Measurements from ENCODE around the gene BBS9.
"Not testable (repeated sequence)": the region's sequence is repeated elsewhere in the genome, so short reads cannot be mapped to it uniquely, and the experiment has no call there.

The BBS9 gene

DNA sequence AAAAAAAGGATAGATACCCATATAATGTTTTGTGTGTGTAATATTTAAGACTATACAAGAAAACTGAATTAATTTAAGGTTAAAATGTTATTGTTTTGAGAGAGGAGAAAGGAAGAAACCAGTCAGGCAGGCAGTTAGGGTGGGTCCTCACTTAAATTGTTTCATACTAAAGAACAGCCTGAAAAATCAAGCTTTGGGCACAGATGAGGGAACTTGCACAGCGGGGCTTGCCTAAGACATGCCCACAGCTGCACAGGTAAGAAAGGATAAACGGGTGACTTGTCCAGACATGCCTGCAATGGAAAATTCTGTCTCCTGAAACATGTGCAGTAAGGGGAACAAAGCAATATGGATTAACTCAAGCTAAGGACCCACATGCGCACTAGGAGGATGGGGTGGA is 158.4 kb downstream of the BBS9 start:
- DNase-seq: no peak

DNA sequence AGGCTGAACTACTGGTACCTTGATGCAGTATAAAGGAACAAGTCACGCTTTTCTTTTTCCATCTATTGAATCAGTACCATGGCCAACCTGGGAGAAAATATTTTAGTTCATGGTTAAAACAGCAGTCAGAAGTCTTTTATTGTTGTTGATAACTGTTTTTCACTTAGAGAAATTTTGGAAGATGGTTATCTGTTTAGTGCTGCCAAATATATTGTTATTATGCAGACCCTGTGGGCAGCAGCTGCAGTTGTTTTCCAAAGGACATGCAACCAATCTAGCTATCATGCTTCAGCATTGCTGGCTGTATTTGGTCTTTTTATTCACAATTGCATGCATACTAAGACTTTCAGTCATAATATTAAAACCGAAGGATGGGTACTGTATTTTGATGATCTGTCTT is 169.5 kb downstream of the BBS9 start:
- no peak for DNase-seq

DNA sequence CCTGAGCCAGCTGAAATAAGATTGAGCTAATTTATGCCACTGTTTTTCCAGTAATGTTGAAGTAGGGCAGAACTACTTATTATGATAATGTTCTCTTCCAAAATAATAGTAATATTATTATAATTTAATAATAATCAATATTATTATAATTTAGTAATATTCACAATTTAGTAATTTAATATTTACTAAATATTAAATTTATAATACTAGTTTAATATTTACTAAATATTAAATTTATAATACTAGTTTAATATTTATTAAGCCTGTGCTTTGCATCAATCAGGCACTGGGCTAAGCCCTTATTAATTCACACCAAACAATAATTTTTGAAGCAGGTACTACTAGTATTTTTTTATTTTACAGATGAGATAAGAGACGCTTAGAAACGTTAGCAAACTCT is 170.1 kb downstream of the BBS9 start:
- no peak for DNase-seq

DNA sequence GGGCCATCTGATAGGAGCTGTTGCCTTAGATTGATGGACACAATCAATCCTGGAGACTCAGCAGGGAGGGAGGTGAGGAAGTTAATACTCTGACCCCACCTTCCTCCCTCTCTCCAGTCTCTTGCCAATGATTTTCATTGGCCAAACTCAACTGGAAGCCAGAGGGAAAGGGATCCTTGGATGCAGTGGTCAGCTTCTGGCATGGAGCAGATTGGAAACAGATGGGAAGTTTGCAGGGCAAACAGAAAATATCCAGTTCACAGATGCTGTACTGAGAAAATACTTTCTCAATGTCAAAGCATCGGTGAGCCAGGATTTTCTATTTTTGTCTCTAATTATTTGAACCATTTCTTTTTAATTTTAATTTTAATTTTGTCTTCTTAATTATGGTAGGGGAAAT is 170.8 kb downstream of the BBS9 start:
- no peak for DNase-seq

DNA sequence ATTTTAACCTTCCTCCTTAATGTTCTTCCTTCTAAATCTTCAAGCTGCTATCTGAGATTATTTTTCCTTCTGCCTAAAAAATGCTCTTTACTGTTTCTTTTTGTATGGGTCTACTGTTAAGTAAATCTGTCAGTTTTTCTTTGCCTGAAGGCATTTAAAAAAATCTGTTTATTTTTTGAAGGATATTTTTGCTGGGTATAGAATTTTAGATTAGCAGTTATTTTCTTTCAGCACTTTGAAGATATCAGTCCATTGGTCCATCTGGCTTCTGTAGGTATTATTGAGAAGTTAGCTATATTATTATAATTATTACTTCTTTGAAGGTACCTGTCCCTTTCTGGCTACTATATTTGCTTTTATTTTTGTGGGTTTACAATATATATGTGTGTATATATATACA is 171.4 kb downstream of the BBS9 start:
- no peak for DNase-seq

DNA sequence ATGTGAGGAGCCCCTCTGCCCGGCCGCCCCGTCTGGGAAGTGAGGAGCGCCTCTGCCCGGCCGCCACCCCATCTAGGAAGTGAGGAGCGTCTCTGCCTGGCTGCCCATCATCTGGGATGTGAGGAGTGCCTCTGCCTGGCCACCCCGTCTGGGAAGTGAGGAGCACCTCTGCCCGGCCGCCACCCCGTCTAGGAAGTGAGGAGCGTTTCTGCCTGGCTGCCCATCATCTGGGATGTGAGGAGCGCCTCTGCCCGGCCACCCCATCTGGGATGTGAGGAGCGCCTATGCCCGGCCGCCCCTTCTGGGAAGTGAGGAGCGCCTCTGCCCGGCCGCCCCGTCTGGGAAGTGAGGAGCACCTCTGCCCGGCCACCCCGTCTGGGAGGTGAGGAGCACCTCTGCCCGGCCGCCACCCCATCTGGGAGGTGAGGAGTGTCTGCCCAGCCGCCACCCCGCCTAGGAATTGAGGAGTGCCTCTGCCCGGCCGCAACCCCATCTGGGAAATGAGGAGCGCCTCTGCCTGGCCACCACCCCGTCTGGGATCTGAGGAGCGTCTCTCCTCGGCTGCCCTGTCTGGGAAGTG is 174.7 kb downstream of the BBS9 start:
- not testable (repeated sequence) for DNase-seq

DNA sequence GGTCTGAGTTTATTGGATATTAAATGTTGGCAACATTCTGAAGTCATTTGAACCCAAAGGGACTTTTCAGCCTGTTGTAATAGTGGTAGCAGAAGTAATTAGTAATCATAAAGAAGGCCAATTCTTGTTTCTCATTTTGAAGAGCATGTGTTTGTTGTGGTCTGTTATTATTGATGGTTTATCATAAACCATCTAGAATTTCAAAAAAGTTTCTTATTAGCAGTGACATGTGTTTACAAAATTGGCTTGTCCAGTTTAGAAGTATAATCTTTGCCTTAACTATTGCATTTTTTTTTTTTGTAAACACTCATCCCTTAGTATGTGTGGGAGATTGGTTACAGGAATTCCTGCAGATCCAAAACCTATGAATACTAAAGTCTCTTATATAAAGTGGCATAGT is 177.8 kb downstream of the BBS9 start:
- DNase-seq: no peak

DNA sequence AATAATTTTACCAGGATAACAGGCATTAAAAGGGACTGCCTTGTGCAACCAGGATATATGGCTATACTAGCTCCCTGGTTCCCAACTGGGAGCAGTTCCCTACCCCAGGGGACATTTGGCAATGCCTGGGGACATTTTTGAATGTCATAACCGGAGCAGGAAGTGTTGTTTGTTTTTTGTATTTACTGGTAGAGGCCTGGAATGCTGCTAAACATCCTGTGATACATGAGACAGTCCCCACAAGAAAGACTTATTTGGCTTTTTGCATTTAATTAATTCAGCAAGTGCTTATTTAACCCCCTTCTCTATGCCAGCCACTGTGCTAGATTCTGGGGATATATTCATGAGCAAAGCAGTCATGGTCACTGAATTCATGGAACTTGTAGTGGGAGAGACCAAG is 181.2 kb downstream of the BBS9 start:
- no peak for DNase-seq

DNA sequence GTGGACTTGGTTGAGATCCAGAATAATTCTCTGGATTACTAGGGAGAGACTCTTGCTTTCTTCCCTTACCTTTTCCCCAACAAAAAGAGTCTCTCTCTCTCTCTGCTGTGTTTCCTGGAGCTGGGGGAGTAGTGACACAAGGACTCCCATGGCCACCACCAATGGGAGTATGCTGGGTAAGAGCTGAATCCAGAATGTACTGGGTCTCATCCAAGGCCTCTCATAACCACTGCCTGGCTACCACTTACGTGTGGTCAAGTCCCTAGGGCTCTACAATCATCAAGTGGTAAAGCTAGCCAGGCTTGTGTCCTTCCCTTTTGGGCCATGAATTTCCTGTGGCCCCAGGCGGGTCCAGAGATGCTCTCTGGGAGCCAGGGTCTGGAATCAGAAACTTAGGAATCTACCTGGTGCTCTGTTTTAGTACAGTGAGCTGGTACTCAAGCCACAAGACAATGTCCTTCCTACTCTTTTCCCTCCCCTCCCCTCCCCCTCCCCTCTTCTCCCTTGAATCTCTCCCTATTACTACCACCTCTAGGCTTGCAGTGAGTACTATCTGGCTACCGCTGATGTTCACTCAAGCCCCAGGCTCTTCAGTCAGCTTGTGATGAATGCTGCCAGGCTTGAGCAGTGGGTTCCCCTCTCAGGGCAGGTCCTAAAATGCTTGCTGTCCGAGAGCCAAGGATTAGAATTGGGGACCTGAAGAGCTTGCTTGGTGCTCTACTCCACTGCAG is 196.6 kb downstream of the BBS9 start:
- DNase-seq: no peak

DNA sequence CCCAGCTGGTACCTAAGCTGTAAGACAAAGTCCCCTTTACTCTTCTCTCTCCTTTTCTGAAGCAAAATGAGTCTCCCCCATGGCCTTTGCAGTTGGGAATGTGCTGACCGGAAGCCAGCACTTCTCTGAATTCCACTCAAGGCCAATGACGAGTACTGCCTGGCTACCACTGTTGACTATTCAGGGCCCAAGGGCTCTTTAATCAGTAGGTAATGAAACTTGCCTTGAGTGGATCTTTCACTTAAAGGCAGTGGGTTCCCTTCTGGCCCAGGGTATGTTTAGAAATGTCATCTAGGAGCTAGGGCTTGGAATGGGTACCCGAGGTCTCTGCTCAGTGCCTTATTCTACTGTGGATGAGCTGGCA is 197.1 kb downstream of the BBS9 start:
- no peak for DNase-seq

DNA sequence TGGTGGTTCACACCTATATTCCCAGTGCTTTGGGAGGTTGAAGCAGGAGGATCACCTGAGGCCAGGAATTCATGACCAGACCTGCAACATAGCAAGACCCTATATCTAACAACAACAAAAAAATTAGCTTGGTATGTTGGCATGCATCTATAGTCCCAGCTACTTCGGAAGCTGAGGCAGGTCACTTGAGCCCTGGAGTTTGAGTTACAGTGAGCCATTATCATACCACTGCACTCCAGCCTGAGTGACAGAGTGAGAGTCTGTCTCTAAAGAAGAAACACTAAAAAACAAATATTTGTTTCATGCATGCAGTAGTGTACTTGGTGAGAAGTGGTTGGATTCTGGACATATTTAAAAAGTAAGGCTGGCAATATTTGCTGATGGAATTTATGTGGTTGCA is 198.1 kb downstream of the BBS9 start:
- no peak for DNase-seq

DNA sequence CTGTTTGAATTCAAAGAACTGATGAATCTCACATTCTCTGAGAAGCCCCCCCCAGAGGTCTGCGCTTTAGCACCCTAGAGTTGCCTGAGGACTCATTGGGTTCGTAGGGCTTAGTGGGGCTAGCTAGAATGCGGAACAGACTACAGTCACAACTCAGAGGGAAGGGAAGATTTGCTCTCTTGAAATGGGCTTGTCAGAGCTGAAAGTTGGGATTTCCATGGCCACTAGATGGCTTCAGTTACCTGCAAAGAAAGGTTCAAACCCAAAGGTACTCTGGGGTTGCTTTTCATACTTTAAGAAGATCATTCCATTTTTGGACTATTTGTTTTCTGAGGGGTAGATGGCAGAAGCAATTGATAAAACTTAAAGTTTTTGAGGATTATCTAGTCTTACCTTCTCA is 205.0 kb downstream of the BBS9 start:
- DNase-seq: peak; percentile 6

DNA sequence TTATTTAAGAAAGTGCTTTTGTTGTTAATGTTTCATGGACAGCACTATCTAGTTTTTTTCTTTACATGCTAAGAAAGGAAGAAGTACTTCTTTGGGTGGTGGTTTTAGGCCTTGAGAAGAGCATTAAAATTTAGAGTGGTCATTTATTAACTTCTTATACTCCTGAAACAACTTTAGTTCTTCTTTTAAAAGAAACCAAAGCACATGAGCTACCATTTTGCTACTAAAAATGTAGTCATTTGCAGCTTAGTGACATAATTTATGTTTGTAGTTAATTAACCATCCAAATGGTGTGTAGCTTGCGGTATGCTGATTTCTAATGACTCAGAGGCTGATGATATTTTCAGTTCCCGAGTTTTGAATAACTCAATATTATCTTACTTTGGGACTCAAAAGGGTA is 207.5 kb downstream of the BBS9 start:
- DNase-seq: no peak

DNA sequence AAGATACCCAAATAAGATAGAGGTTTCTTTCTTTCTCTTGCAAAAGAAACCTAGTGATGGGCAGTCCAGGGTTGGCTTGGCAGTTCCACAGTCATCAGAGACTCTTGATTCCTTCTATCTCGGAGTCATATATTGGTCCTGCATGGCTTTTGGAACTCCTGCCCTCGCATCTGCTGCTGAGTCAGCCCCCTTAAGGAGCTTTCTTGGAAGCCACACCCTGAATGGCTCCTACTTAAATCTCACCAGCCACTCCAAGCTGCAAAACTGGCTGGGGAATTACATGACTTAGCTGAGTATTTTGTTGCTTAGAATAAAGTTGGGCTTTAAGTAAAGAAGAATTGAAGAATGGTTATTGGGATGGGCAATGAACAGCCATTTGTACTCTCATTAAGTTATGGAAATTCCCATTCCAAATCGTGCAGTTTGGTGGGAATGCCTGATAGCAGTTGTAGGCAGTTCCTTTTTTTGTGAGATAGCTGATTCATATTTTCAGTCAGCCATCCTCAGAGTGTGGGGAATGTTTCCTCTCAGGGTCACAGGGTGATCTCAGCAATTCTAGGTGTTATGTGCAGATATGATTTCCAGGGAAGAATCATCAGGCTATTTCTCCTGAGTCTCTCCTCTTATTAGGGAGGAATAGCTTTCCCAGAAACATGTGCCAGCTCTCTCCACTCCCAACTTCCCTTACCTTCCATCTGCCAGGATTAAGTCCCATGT is 209.9 kb downstream of the BBS9 start:
- no peak for DNase-seq

DNA sequence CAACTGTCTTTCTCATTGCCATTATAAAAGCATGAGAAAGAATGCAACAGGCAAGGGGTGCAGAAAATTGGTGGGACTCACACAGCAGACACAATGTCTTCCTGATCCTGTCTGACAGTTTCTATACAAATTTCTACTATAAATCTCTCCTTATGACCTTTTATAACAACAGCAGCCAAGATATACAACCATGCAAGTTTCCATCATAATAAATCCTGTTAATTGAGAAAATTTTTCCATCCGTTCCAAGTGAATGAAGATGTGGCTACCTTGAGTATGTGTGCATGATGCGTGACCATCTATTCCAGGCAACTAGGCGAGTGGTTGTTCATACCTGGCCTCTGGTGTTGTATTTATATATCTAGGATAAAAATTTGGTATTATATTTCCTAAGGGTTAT is 216.7 kb downstream of the BBS9 start:
- no peak for DNase-seq

DNA sequence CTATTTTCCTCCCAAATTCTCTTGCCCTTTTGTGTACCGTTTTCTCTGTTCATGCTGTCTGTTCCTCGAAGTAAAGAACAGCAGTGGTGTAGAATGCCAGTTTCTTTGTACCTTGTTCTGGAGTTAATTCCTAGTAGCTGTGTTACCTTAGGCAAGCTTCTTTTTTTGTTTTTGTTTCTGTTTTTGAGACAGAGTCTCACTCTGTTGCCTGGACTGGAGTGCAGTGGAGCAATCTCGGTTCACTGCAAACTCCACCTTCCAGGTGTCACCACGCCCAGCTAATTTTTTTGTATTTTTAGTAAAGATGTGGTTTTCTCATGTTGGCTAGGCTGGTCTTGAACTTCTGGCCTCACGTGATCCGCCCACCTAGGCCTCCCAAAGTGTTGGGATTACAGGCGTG is 221.2 kb downstream of the BBS9 start:
- no peak for DNase-seq

DNA sequence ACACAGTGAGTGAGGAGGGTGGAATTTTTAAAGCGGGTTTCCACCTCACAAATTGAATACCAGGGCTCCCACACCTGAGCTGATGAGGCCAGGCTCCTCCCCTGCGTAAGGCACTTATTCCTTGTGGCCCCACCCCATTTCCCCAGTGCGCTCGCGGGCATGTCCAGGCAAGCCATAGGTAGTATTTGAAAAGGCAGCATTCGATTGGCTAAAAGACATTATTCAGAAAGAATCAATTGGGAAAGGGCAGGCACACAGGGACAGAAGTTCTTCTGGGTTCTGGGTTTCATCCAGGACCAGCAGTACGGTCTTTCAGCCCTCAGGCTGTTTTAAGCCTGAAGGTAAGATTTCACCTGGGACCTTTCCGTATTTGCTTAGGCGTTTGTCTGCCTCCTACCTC is 222.3 kb downstream of the BBS9 start:
- DNase-seq: no peak

DNA sequence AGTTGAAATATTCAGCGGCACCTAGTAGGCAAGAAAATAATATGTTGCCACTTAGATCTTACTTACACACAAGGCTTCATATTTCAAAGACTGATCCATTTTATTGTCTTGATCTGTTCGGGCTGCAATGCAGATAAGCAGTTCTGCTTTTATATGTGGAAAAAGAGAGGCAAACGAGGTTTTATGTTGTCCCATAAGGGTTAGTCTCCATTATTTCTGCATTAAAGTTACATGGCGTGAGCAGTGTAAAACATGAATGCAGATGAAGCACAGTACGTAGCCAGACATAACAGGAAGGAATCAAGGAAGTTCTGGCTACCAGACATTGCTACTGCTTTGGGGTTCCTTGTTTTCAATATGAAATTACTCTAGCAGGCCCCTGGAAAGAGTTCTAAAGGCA is 224.8 kb downstream of the BBS9 start:
- DNase-seq: no peak

DNA sequence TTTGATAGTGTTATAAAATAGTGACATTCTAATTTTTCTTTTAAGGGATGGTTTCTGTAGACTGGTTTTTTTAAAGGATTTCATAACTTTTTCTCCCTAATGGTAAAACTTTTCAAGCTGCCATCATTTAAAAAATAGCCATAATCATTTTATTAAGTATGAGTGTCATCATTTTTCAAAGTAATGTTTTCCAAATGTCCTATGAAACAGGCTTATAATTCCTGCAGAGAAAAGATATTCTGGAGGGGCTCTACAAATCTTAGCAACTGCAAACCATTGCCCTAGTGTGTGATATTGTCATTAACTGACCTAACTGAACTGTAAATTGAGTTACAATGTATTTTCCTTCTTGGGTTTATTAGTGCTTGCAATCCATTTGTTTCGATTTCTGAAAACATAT is 226.0 kb downstream of the BBS9 start:
- no peak for DNase-seq

DNA sequence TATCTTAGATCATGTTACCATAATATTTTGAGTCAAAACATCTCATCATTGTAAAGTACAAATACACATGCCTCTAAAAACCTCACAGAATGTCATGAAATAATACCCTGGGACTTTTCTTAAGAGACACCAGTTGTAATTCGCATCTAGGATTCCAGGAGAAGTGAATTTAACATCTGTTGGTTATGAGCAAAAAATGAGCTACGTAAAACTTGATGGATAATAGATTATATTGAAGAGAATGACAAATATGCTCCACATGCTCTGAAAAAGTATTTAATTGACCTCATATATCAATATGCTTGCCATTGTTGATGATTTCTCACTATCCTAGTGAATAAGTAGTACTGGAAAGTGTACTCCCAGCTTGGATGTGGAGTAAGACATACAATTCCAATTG is 227.0 kb downstream of the BBS9 start:
- no peak for DNase-seq

DNA sequence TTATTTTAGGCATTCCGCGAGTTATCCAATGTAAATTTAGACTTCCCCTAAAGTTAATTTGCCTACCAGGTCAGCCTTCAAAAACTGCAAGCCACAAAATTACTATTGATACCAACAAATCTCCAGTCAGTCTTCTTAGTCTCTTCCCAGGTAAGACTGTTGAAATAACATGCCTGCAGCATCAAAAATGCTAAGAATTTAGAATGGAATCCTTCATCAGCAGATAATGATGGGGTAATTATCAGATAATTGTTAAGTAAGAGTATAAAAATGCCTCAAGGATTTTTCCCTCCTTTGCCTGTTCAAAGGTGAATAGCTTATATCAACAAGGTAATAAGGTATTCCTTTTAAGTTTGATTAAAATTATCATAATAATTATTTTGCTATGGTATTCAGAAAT is 228.5 kb downstream of the BBS9 start:
- DNase-seq: no peak

DNA sequence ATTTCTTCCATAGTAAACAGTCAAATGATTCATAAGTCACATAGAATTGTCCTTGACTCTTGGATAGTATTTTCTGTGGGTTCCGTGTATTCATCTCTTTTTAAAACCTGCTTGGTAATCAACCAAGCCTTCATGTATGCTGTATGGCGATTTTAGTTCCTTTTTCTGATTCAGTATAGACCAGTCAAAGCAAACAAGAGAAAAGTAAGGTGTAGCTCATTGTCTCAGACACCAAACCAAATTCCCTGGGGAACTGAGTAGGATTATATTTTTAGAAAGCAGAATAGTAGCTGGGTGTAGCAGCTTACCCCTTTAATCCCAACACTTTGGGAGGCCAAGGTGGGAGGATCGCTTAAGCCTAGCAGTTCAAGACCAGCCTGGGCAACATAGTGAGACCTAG is 240.5 kb downstream of the BBS9 start:
- DNase-seq: no peak

DNA sequence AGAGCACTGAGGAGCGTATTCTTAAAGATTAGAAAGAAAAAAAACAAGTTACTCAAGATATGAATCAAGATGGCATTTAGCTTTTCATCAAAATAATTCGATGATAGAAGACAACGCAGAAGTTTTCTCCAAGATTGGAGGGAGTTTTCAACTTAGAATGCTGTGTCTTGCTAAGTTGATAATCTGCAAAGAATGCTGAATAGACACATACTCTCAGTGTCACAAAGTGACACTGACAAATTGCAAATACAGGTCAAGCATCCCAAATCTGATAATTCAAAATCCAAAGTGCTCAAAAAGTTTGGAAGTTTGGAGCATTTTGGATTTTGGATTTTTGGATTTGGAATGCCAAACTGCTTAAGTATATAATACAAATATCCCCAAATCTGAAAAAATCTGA is 243.8 kb downstream of the BBS9 start:
- no peak for DNase-seq

DNA sequence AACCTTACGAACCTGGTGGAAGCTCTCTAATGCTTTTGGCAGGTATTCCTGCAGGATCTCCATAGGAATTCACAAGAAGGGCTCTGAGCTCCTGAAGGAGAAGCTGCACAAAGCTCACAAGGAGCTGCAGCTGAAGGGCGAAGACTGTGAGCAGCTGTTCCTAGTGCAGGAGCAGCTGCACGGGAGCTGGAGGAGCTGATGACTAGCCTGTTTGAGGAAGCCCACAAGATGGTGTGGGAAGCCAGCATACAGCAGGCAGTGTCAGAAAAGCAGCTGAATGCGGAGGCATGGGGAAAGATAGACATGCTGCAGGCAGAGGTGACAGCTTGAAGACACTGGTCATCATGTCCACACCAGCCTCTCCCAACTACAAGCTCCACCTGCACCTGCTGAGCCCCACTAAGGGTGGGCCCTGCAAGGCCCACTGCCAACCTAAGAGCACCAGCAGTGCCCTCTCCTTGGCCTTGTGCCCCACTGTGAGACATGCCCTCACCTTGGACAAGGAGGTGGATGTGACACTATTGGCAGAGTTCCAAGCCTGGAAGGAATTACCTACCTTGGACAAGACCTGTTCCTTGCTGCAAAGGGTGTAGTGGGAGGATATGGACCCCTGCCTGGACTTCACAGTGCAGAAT is 250.6 kb downstream of the BBS9 start:
- DNase-seq: no peak

Measured in activated CD4-positive, alpha-beta T cell treated with anti-CD3 and anti-CD28 coated beads, Interleukin-2, Interleukin-6, amounts not matched to agents 100 ng/mL and 50 ng/mL, durations not matched to agents 16 hours and 8 hours (primary cell).